ENCODE measurements around the gene MKS1.

DNA sequence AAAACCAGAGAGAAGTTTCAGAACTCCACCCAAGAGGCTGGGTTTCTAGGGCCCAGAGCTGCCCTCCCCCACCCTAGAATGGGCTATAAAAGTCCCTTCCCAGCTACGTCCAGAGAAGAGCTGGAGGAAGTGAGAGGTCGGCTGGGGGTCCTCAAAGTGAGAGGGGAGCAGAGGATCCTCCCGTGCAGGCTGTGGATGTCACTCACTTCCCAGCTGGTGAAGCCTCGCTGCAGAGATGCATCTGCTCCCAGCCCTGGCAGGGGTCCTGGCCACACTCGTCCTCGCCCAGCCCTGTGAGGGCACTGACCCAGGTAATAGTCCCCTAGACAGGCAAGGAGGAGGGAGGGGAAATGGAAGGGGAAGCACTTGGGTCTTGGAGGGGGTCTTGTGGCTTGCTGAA lies 26.4 kb downstream of the MKS1 start, which contains the start of gene EPX:
- TF ChIP-seq, protein P1, sequence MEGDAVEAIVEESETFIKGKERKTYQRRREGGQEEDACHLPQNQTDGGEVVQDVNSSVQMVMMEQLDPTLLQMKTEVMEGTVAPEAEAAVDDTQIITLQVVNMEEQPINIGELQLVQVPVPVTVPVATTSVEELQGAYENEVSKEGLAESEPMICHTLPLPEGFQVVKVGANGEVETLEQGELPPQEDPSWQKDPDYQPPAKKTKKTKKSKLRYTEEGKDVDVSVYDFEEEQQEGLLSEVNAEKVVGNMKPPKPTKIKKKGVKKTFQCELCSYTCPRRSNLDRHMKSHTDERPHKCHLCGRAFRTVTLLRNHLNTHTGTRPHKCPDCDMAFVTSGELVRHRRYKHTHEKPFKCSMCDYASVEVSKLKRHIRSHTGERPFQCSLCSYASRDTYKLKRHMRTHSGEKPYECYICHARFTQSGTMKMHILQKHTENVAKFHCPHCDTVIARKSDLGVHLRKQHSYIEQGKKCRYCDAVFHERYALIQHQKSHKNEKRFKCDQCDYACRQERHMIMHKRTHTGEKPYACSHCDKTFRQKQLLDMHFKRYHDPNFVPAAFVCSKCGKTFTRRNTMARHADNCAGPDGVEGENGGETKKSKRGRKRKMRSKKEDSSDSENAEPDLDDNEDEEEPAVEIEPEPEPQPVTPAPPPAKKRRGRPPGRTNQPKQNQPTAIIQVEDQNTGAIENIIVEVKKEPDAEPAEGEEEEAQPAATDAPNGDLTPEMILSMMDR (IDR thresholded peaks at IDR 0.05), result no peak
- TF ChIP-seq POLR2A (IDR thresholded peaks at IDR 0.05) (no peak), POLR2AphosphoS5 (IDR thresholded peaks at IDR 0.05) (no peak)

All from upper lobe of left lung (tissue), 4 donors.